ENCODE results near the gene UQCRC1. TPM values are rescaled to one million over a fixed set of nuclear protein-coding genes. Genes with fewer than 3 reads are reported as not detected.

Gene UQCRC1
- total RNA-seq, 1 experiment from 2014 or later: 575 TPM

- ATAC-seq: no peak
Measured at GRCh38 chr3:48648188-48648850, 38.9 kb upstream of the UQCRC1 start.

DNA sequence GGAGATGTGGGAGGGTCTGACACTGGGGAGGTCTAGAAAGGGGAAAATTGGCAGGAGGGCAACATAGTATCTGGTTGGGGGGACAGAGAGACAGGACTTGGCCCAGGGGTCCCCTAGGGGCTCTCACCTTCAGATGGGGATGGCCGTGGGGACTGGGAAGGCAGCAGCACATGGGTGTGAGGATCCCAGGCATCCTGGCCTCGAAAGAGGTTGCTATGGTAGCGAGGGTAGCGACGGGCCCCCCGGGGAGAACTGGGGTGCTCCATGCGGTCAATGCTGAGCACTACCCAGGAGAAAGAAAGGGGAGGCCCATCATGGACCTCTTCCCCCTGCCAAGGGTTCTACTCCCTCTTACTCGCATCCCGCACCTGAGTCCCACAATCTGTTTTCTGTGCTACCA, 38.3 kb upstream of the UQCRC1 start:
- TF ChIP-seq CTCF (conservative IDR thresholded peaks at IDR 0.05; ENCODE audit: low read depth, low read length) (no peak), EZH2phosphoT487 (IDR thresholded peaks at IDR 0.05; ENCODE audit: borderline replicate concordance, low read length) (no peak), EZH2 (IDR thresholded peaks at IDR 0.05; ENCODE audit: low read length, unreplicated experiment) (no peak)
- Histone ChIP-seq H3K9ac (ENCODE audit: low read length) (no peak overlapping the region), H3K4me2 (ENCODE audit: low read length) (no peak overlapping the region), H4K20me1 (ENCODE audit: low read length) (no peaks in the 10 kb centered on the region), H3K36me3 (ENCODE audit: low read depth, low read length) (no peaks in the 10 kb centered on the region), H3K79me2 (ENCODE audit: low read length) (no peaks in the 10 kb centered on the region), H3K9me3 (ENCODE audit: low read length) (no peaks in the 10 kb centered on the region), H2AFZ (ENCODE audit: low read length) (no peak overlapping the region), H3K4me3 (ENCODE audit: low read length) (no peak overlapping the region), H3K27ac (ENCODE audit: low read length) (no peak overlapping the region), H3K9me2 (replicated peaks; ENCODE audit: low read length) (no peaks in the 10 kb centered on the region), H3K27me3 (ENCODE audit: low read length) (no peaks in the 10 kb centered on the region), H3K4me1 (ENCODE audit: insufficient read depth, low read length) (no peaks in the 10 kb centered on the region), H3F3A (ENCODE audit: low read length, unreplicated experiment) (no peaks in the 10 kb centered on the region)
- ChIA-PET POLR2A (ENCODE audit: unreplicated experiment) (interaction anchor here (0.5 kb wide), 1 partner anchor 88 kb away, joined by 8 read pairs; no protein-coding TSS in a partner anchor), CTCF (no interaction called here)
- DNase-seq (no peak), ATAC-seq (no peak)
- no TSS peak for BruUV-seq (replicated peaks)
- intact Hi-C loops (cut with micrococcal nuclease): no loop called here

More at GRCh38 chr3:48648188-48648850, 38.9 kb upstream of the UQCRC1 start:
- H2AFZ ChIP-seq (ENCODE audit: low read length): no peak overlapping the region
- H3K79me2 ChIP-seq (ENCODE audit: low read length): no peaks in the 10 kb centered on the region
- no peaks in the 10 kb centered on the region for H3K9me3 ChIP-seq (ENCODE audit: low read length)
- H3K27ac ChIP-seq (ENCODE audit: low read length): no peak overlapping the region
- no peaks in the 10 kb centered on the region for H3K36me3 ChIP-seq (ENCODE audit: low read depth, low read length)
- H3K9me2 ChIP-seq (replicated peaks; ENCODE audit: low read length): no peaks in the 10 kb centered on the region
- POLR2A ChIA-PET (ENCODE audit: unreplicated experiment): no interaction called here
- BruUV-seq (replicated peaks): no TSS peak
- no peak overlapping the region for H3K4me3 ChIP-seq (ENCODE audit: low read length)
- TF ChIP-seq CTCF (conservative IDR thresholded peaks at IDR 0.05; ENCODE audit: low read depth, low read length): no peak
- no peak overlapping the region for H3K9ac ChIP-seq (ENCODE audit: low read length)
- no peaks in the 10 kb centered on the region for H3K27me3 ChIP-seq (ENCODE audit: low read length)
- DNase-seq: no peak
- no peaks in the 10 kb centered on the region for H3K4me1 ChIP-seq (ENCODE audit: insufficient read depth, low read length)
- H3K4me2 ChIP-seq (ENCODE audit: low read length): no peak overlapping the region
- CTCF ChIA-PET: no interaction called here
- H3F3A ChIP-seq (ENCODE audit: low read length, unreplicated experiment): no peaks in the 10 kb centered on the region
- H4K20me1 ChIP-seq (ENCODE audit: low read length): no peaks in the 10 kb centered on the region
- intact Hi-C loops (cut with micrococcal nuclease): no loop called here

DNA sequence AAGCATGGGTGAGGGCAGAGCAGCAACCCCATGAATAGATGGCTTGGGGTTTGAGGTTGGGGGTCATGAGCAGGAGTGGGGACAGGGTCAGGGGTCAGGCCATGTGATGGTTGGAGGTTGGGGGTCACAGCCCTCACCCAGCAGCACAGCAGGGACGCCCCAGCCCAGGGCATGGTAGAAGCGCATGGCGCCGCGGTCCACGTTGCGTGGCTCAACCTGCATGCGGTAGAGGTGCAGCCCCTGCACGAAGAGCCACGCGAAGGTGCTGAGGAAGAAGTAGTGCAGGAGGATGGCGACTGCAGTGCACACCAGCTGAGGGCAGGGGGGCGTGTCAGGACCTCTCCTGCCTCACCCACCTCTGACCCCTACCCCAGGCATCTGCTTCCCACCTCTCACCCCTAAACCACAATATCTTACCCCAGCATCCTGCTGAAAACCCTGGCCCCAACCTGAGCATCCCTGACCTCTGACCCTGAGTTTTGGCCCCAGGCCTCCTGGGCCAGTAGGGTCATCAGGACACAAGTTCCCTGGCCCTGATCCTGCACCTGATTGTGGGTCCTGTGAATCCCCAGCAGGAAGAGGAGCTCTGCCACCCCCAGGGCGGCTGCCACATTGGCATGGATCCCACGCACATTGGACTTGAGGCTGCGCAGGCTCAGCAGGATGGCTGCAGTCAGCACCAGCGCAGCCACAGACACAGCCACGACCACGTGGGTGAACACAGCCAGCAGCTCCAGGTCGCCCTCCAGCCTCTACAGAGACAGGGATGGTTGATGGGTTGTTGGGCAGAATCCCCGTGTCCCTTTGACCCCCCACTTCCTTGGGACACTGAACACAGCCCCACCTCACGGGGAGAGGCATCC, 35.7 kb upstream of the UQCRC1 start:
- ChIA-PET CTCF (interaction anchor here (0.6 kb wide), 1 partner anchor 61 kb away, joined by 3 read pairs; no protein-coding TSS in a partner anchor), POLR2A (ENCODE audit: unreplicated experiment) (no interaction called here)
- H3K4me3 ChIP-seq (ENCODE audit: low read length): no peak overlapping the region
- BruUV-seq (replicated peaks): no TSS peak
- no peaks in the 10 kb centered on the region for H3K4me1 ChIP-seq (ENCODE audit: insufficient read depth, low read length)
- H2AFZ ChIP-seq (ENCODE audit: low read length): no peak overlapping the region
- ATAC-seq (no peak), DNase-seq (no peak)
- no peaks in the 10 kb centered on the region for H4K20me1 ChIP-seq (ENCODE audit: low read length)
- TF ChIP-seq CTCF (conservative IDR thresholded peaks at IDR 0.05; ENCODE audit: low read depth, low read length) (no peak), EZH2phosphoT487 (IDR thresholded peaks at IDR 0.05; ENCODE audit: borderline replicate concordance, low read length) (no peak), EZH2 (IDR thresholded peaks at IDR 0.05; ENCODE audit: low read length, unreplicated experiment) (no peak)
- intact Hi-C loops (cut with micrococcal nuclease): no loop called here
- H3K9me3 ChIP-seq (ENCODE audit: low read length): no peaks in the 10 kb centered on the region
- H3K36me3 ChIP-seq (ENCODE audit: low read depth, low read length): no peaks in the 10 kb centered on the region
- H3K79me2 ChIP-seq (ENCODE audit: low read length): no peaks in the 10 kb centered on the region
- H3K4me2 ChIP-seq (ENCODE audit: low read length): no peak overlapping the region
- H3K27me3 ChIP-seq (ENCODE audit: low read length): no peaks in the 10 kb centered on the region
- H3F3A ChIP-seq (ENCODE audit: low read length, unreplicated experiment): no peaks in the 10 kb centered on the region
- no peak overlapping the region for H3K9ac ChIP-seq (ENCODE audit: low read length)
- no peaks in the 10 kb centered on the region for H3K9me2 ChIP-seq (replicated peaks; ENCODE audit: low read length)
- H3K27ac ChIP-seq (ENCODE audit: low read length): no peak overlapping the region
